Erythroblast (primary cell): Measurements from ENCODE around the gene DNASE1L1.

Experiments used
- DNase-seq, 2 experiments: peaks; one replicate each; lab custom pipeline; 2025; lab: John Stamatoyannopoulos, UW
- GATA1 ChIP-seq: IDR thresholded peaks from 2 replicates; pipeline ENCODE4 v1.6.1; 2011; ENCODE audit warnings: low read depth, mild to moderate bottlenecking, control low read depth, low read length, moderate library complexity
- POLR2A ChIP-seq: IDR thresholded peaks from 2 replicates; pipeline ENCODE4 v1.6.1; 2011; ENCODE audit warnings: mild to moderate bottlenecking, low read length

The DNASE1L1 gene

GRCh38 chrX:154363706-154364439 is 45.2 kb downstream of the DNASE1L1 start:
- DNase-seq = no peak
- TF ChIP-seq GATA1 (no peak), POLR2A (no peak)

- TF ChIP-seq GATA1 (no peak), POLR2A (no peak)
- no peak for DNase-seq
These were observed 46.8 kb downstream of the DNASE1L1 start for GRCh38 chrX:154362085-154362742.

- TF ChIP-seq GATA1 = no peak
- no peak for TF ChIP-seq POLR2A
- DNase-seq = no peak
These were observed 48.8 kb downstream of the DNASE1L1 start for GRCh38 chrX:154360155-154360713.

GRCh38 chrX:154359362-154360154 is 49.5 kb downstream of the DNASE1L1 start:
- DNase-seq = no peak
- TF ChIP-seq GATA1 (no peak), POLR2A (no peak)

- no peak for TF ChIP-seq POLR2A
- no peak for TF ChIP-seq GATA1
- no peak for DNase-seq
These were observed 50.2 kb downstream of the DNASE1L1 start for GRCh38 chrX:154358829-154359228.

- TF ChIP-seq POLR2A (no peak), GATA1 (no peak)
- DNase-seq = no peak
These were observed 51.0 kb downstream of the DNASE1L1 start for GRCh38 chrX:154358011-154358410.

- TF ChIP-seq GATA1 (no peak), POLR2A (no peak)
- DNase-seq = no peak
These were observed 51.8 kb downstream of the DNASE1L1 start for GRCh38 chrX:154357205-154357604.

GRCh38 chrX:154356596-154356995 is 52.5 kb downstream of the DNASE1L1 start:
- TF ChIP-seq POLR2A (no peak), GATA1 (no peak)
- no peak for DNase-seq

GRCh38 chrX:154355776-154356140 is 53.3 kb downstream of the DNASE1L1 start:
- no peak for TF ChIP-seq POLR2A
- TF ChIP-seq GATA1 = no peak
- DNase-seq = no peak

GRCh38 chrX:154355094-154355775 is 53.8 kb downstream of the DNASE1L1 start:
- no peak for DNase-seq
- TF ChIP-seq POLR2A = no peak
- TF ChIP-seq GATA1 = no peak

- TF ChIP-seq POLR2A = no peak
- no peak for TF ChIP-seq GATA1
- DNase-seq = no peak
These were observed 54.5 kb downstream of the DNASE1L1 start for GRCh38 chrX:154354516-154354915.

GRCh38 chrX:154354013-154354412 is 55.0 kb downstream of the DNASE1L1 start:
- DNase-seq = no peak
- no peak for TF ChIP-seq GATA1
- TF ChIP-seq POLR2A = no peak
